22Rv1 (cell line): Measurements from ENCODE around the gene PNPLA7.

Experiments used
- ZFX ChIP-seq: fragments of 450-650 bp; IDR thresholded peaks from 2 replicates; pipeline ENCODE4 v1.6.1; 2017; ENCODE audit warnings: antibody characterized with exemption, borderline replicate concordance
- TF ChIP-seq, protein P1 (sequence below): fragments of 450-650 bp; IDR thresholded peaks from 2 replicates; pipeline ENCODE4 v1.5.1; 2017; ENCODE audit warnings: mild to moderate bottlenecking

DNA sequence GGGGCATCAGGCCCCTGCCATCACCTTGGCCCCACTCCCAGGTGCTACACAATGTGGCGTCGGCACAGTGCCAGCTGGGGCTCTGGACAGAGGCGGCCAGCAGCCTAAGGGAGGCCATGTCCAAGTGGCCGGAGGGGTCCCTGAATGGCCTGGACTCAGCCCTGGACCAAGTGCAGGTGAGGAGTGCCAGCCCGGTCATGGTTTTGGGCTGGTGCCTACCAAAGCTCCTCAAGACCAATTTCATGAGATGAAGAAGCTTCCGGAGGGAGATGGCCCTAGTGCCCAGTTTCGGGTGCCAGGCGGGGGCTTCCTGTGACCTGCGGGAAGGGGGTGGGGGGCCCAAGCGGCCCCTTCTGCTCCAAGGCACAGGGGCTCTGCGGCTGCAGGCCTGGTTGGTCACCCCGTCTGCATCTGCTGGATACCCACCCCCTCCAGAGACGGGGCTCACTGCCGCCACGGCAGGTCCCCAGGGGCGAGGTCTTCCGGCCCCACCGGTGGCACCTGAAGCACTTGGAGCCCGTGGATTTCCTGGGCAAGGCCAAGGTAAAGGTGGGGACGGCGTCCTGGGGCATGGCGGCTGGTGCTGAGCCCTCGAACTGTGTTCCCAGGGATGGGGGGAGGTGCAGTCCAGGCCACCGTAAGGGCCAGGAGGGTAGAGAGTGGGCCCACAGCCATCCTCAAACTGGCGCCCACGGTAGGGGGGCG, 121.2 kb downstream of the PNPLA7 start:
- TF ChIP-seq, protein P1, sequence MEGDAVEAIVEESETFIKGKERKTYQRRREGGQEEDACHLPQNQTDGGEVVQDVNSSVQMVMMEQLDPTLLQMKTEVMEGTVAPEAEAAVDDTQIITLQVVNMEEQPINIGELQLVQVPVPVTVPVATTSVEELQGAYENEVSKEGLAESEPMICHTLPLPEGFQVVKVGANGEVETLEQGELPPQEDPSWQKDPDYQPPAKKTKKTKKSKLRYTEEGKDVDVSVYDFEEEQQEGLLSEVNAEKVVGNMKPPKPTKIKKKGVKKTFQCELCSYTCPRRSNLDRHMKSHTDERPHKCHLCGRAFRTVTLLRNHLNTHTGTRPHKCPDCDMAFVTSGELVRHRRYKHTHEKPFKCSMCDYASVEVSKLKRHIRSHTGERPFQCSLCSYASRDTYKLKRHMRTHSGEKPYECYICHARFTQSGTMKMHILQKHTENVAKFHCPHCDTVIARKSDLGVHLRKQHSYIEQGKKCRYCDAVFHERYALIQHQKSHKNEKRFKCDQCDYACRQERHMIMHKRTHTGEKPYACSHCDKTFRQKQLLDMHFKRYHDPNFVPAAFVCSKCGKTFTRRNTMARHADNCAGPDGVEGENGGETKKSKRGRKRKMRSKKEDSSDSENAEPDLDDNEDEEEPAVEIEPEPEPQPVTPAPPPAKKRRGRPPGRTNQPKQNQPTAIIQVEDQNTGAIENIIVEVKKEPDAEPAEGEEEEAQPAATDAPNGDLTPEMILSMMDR = no peak
- TF ChIP-seq ZFX = no peak
